Upper lobe of left lung (tissue), 6 donors: ENCODE measurements around the gene ESYT2. TPM values are rescaled to one million over a fixed set of nuclear protein-coding genes. Genes with fewer than 3 reads are reported as not detected.

Experiments
- ATAC-seq, 2 donors: fragments of 200-7000 bp; cut with Tn5 transposase; one replicate each; pipeline ENCODE4 v1.9.1; 2022; ENCODE audit warnings: mild to moderate bottlenecking in 2 of 2, moderate library complexity in 2 of 2; ENCODE audit not compliant: low FRiP score in 2 of 2
- DNase-seq, 2 donors: peaks; one replicate each; pipeline ENCODE4 v3.0.0-alpha.2; 2019 to 2020
- H3K27ac ChIP-seq, 4 donors: fragments of 200-600 bp; sonication (generic); one replicate each; pipeline ENCODE4 v1.5.1; 2016 to 2019
- H3K27me3 ChIP-seq, 4 donors: fragments of 200-600 bp; sonication (generic); one replicate each; pipeline ENCODE4 v1.5.1; 2017 to 2019
- H3K36me3 ChIP-seq, 4 donors: fragments of 200-600 bp; sonication (generic); one replicate each; pipeline ENCODE4 v1.5.1; 2016 to 2019
- H3K4me1 ChIP-seq, 4 donors: fragments of 200-600 bp; sonication (generic); one replicate each; pipeline ENCODE4 v1.5.1; 2018 to 2019
- H3K4me3 ChIP-seq, 4 donors: fragments of 200-600 bp; sonication (generic); one replicate each; pipeline ENCODE4 v1.5.1; 2017 to 2019; ENCODE audit warnings: mild to moderate bottlenecking in 2 of 4, moderate library complexity in 1 of 4
- H3K9me3 ChIP-seq, 4 donors: fragments of 200-600 bp; sonication (generic); one replicate each; pipeline ENCODE4 v1.5.1; 2018 to 2019
- CTCF ChIP-seq, 6 experiments: fragments of 450-650 bp in 4 of 6; fragments of 200-600 bp in 2 of 6; sonication (generic) in 2 of 6; IDR thresholded peaks; one replicate each; pipeline ENCODE4 v1.5.1; 2016 to 2019; ENCODE audit warnings: antibody characterized with exemption in 6 of 6
- EP300 ChIP-seq, 4 donors: sonication (generic); formaldehyde crosslinking; IDR thresholded peaks; one replicate each; pipeline ENCODE4 v1.5.1; 2017; ENCODE audit warnings: antibody characterized with exemption in 4 of 4, control low read depth in 2 of 4
- POLR2A ChIP-seq, 4 donors: fragments of 450-650 bp; IDR thresholded peaks; one replicate each; pipeline ENCODE4 v1.5.1; 2016 to 2017; ENCODE audit warnings: antibody characterized with exemption in 4 of 4, mild to moderate bottlenecking in 2 of 4
- POLR2AphosphoS5 ChIP-seq, 2 donors: sonication (generic); formaldehyde crosslinking; IDR thresholded peaks; one replicate each; pipeline ENCODE4 v1.5.1; 2017; ENCODE audit warnings: antibody characterized with exemption in 2 of 2
- WGBS, 2 donors: methylation state at CpG; one replicate each; pipeline ENCODE4 v1.1.5; 2017 to 2018; 5-methylcytosine and 5-hydroxymethylcytosine counted together
- total RNA-seq, 6 donors: library from RNA; depleted of rRNA in 4 of 6; stranded (reverse); fragments of >200 nt in 4 of 6; gene quantifications; one replicate each; pipeline versions ENCODE4 v1.1.0 to v1.2.1, GENCODE V29; 2016 to 2021
- donor health status: DM: no; HTN: no; CAD: no; lungs with moderate emphysema.
- donor health status: DM: no; HTN: yes; CAD: no; lungs with severe emphysema.

The ESYT2 gene
- total RNA-seq, 6 donors from 2014 or later, result 60.7 to 115 (median 74.7) TPM

GRCh38 chr7:158725506-158725800 is 103.9 kb downstream of the ESYT2 start:
- ATAC-seq (no peak), DNase-seq (no peak)
- Histone ChIP-seq H3K4me1 (peaks cover 0 to 1% (median under 1%) of the 10 kb centered on the region in 4 donors), H3K27ac (no peak overlapping the region), H3K36me3 (peaks cover 0 to 3% (median 0%) of the 10 kb centered on the region in 4 donors), H3K27me3 (no peaks in the 10 kb centered on the region), H3K4me3 (no peak overlapping the region), H3K9me3 (no peaks in the 10 kb centered on the region)
- 83 to 85% methylated on average over 4 of the region's 4 CpGs for whole genome bisulfite sequencing, 2 donors
- TF ChIP-seq POLR2A (IDR thresholded peaks at IDR 0.05) (no peak), EP300 (IDR thresholded peaks at IDR 0.05) (no peak), CTCF (IDR thresholded peaks at IDR 0.05) (no peak), POLR2AphosphoS5 (IDR thresholded peaks at IDR 0.05) (no peak)

GRCh38 chr7:158724658-158725505 is 104.4 kb downstream of the ESYT2 start:
- peak in 1 of 2 donors; percentile 12 for ATAC-seq
- TF ChIP-seq POLR2AphosphoS5 (IDR thresholded peaks at IDR 0.05), result no peak
- WGBS, 2 donors, result 89 to 93% methylated on average over 19 to 21 of the region's 21 CpGs

GRCh38 chr7:158723714-158724385 is 105.5 kb downstream of the ESYT2 start:
- H3K36me3 ChIP-seq, result no peaks in the 10 kb centered on the region
- no peak overlapping the region for H3K4me3 ChIP-seq
- H3K27ac ChIP-seq, result no peak overlapping the region
- no peak for DNase-seq
- H3K27me3 ChIP-seq, result no peaks in the 10 kb centered on the region
- 92 to 93% methylated on average over 12 of the region's 12 CpGs for whole genome bisulfite sequencing, 2 donors
- no peak for ATAC-seq
- H3K4me1 ChIP-seq, result no peaks in the 10 kb centered on the region
- no peak for TF ChIP-seq CTCF (IDR thresholded peaks at IDR 0.05)
- no peaks in the 10 kb centered on the region for H3K9me3 ChIP-seq

More at GRCh38 chr7:158724658-158725505, 104.4 kb downstream of the ESYT2 start:
- DNase-seq, result no peak
- Histone ChIP-seq H3K27me3 (no peaks in the 10 kb centered on the region), H3K4me3 (no peak overlapping the region), H3K9me3 (no peaks in the 10 kb centered on the region), H3K27ac (no peak overlapping the region), H3K36me3 (no peaks in the 10 kb centered on the region), H3K4me1 (no peaks in the 10 kb centered on the region)

GRCh38 chr7:158723266-158723665 is 106.0 kb downstream of the ESYT2 start:
- no peaks in the 10 kb centered on the region for H3K4me1 ChIP-seq
- DNase-seq (peak in 1 of 2 donors; percentile 62), ATAC-seq (no peak)
- TF ChIP-seq CTCF (IDR thresholded peaks at IDR 0.05) (no peak), POLR2A (IDR thresholded peaks at IDR 0.05) (no peak), POLR2AphosphoS5 (IDR thresholded peaks at IDR 0.05) (no peak), EP300 (IDR thresholded peaks at IDR 0.05) (no peak)
- no peak overlapping the region for H3K27ac ChIP-seq
- H3K9me3 ChIP-seq, result no peaks in the 10 kb centered on the region
- 77 to 94% methylated on average over 6 to 13 of the region's 13 CpGs for WGBS, 2 donors
- no peaks in the 10 kb centered on the region for H3K27me3 ChIP-seq
- no peak overlapping the region for H3K4me3 ChIP-seq
- no peaks in the 10 kb centered on the region for H3K36me3 ChIP-seq

- no peaks in the 10 kb centered on the region for H3K4me1 ChIP-seq
- H3K4me3 ChIP-seq, result no peak overlapping the region
- no peak for ATAC-seq
- DNase-seq, result no peak
- no peaks in the 10 kb centered on the region for H3K9me3 ChIP-seq
- H3K27me3 ChIP-seq, result no peaks in the 10 kb centered on the region
- 91 to 93% methylated on average over 6 of the region's 6 CpGs for WGBS, 2 donors
- no peak overlapping the region for H3K27ac ChIP-seq
- H3K36me3 ChIP-seq, result no peaks in the 10 kb centered on the region
- TF ChIP-seq POLR2A (IDR thresholded peaks at IDR 0.05) (no peak), CTCF (IDR thresholded peaks at IDR 0.05) (no peak), POLR2AphosphoS5 (IDR thresholded peaks at IDR 0.05) (no peak), EP300 (IDR thresholded peaks at IDR 0.05) (no peak)
Observed at GRCh38 chr7:158722574-158723237, 106.6 kb downstream of the ESYT2 start.
